Measurements from ENCODE around the gene MAOA. TPM values are rescaled to one million over a fixed set of nuclear protein-coding genes. Genes with fewer than 3 reads are reported as not detected.
A peak's percentile ranks its signal among the peaks of the same experiment; 100 is the strongest.

Gene MAOA
- total and polyA plus RNA-seq, 2 of the 13 experiments (the other 11 are each of a cell fraction or from before 2014, with no cell fraction given) = 13.4 to 14.7 TPM

GRCh38 chrX:43643201-43643600 lies 12.9 kb upstream of the MAOA start (continued):
- TF ChIP-seq SRSF1 (optimal IDR thresholded peaks at IDR 0.05; ENCODE audit: low read depth, low read length) = no peak
- TF ChIP-seq STAT5B (CRISPR knock-in tag; IDR thresholded peaks at IDR 0.05) = no peak
- TF ChIP-seq ZNF770 (CRISPR knock-in tag; IDR thresholded peaks at IDR 0.05) = no peak
- no peak for TF ChIP-seq GATAD2A (CRISPR knock-in tag; IDR thresholded peaks at IDR 0.05)
- no peak for TF ChIP-seq ISL2 (CRISPR knock-in tag; IDR thresholded peaks at IDR 0.05)

- no peak overlapping the region for H3K9ac ChIP-seq (ENCODE audit: insufficient read depth, low read depth, low read length)
- no peaks in the 10 kb centered on the region for H3K9me3 ChIP-seq (ENCODE audit: low read length)
- H4K20me1 ChIP-seq (ENCODE audit: insufficient read depth, low read length) = no peaks in the 10 kb centered on the region
- no peak overlapping the region for H2AFZ ChIP-seq (ENCODE audit: low read length)
- TF ChIP-seq ZNF839 (CRISPR knock-in tag; IDR thresholded peaks at IDR 0.05; ENCODE audit: borderline replicate concordance) = no peak
- no peak for TF ChIP-seq TBX2 (CRISPR knock-in tag; IDR thresholded peaks at IDR 0.05; ENCODE audit: borderline replicate concordance)
- TF ChIP-seq ATF5 (CRISPR knock-in tag; IDR thresholded peaks at IDR 0.05; ENCODE audit: low read depth) = no peak
- H3K27ac ChIP-seq (ENCODE audit: extremely low read length, insufficient read depth, low read length) = no peak overlapping the region
- ChIA-PET CTCF (ENCODE audit: low intra/inter-chr PET ratio, low total read pairs) (no interaction called here), POLR2A (no interaction called here)
- H3K27me3 ChIP-seq (ENCODE audit: control insufficient read depth in 1 of 2, insufficient read depth in 2 of 2, low read length in 2 of 2) = no peaks in the 10 kb centered on the region
- intact Hi-C loops (cut with micrococcal nuclease; ENCODE audit: unreplicated experiment) = no loop called here
- H3K4me2 ChIP-seq (ENCODE audit: low read depth, low read length) = no peak overlapping the region
- peaks cover 28% of the 10 kb centered on the region; the same call in 1 of the 2 replicates for H3K4me1 ChIP-seq (ENCODE audit: insufficient read depth, low read length)
- H3K4me3 ChIP-seq (replicated peaks in 1 of 3; ENCODE audit: insufficient read depth in 1 of 3, low read depth in 2 of 3, low read length in 3 of 3) = no peak overlapping the region
- in situ Hi-C loops (cut with HindIII; ENCODE audit: extremely low pct_ligation_motif_present, low pct_unique_long_range_greater_than_20kb) = no loop called here
- DNase-seq (ENCODE audit: low spot score) (no peak), FAIRE-seq (peak; percentile 18), ATAC-seq (no peak)
- no peaks in the 10 kb centered on the region for H3K36me3 ChIP-seq (replicated peaks in 1 of 2; ENCODE audit: control insufficient read depth in 1 of 2, insufficient read depth in 2 of 2, low read length in 2 of 2)
- no peaks in the 10 kb centered on the region for H3K79me2 ChIP-seq (ENCODE audit: insufficient read depth, low read length)
- BruUV-seq (replicated peaks) = no TSS peak
These were observed 12.4 kb upstream of the MAOA start for GRCh38 chrX:43643662-43644061.
